GM23338 (cell line): Measurements from ENCODE around the gene FAM81B. TPM values are rescaled to one million over a fixed set of nuclear protein-coding genes. Genes with fewer than 3 reads are reported as not detected.

ENCODE experiments used
- ATAC-seq: fragments of 200-7000 bp; cut with Tn5 transposase; 3 replicates; pipeline ENCODE4 v1.9.1; 2020
- DNase-seq: peaks from one replicate; pipeline ENCODE4 v3.0.0-alpha.2; 2015; ENCODE audit warnings: low spot score
- H2AFZ ChIP-seq: fragments of 200-600 bp; sonication (generic); 2 replicates; pipeline ENCODE4 v1.8.0; 2016; ENCODE audit warnings: antibody characterized with exemption, mild to moderate bottlenecking, moderate library complexity
- H3F3A ChIP-seq: fragments of 200-600 bp; sonication (generic); replicated peaks from 2 replicates; pipeline ENCODE4 v1.8.0; 2017; ENCODE audit warnings: antibody characterized with exemption, mixed run types, low read depth
- H3K27ac ChIP-seq: fragments of 200-600 bp; sonication (generic); 2 replicates; pipeline ENCODE4 v1.6.1; 2016; ENCODE audit warnings: low read depth
- H3K27me3 ChIP-seq: fragments of 200-600 bp; sonication (generic); 2 replicates; pipeline ENCODE4 v1.8.0; 2016; ENCODE audit warnings: mild to moderate bottlenecking, mixed run types, moderate library complexity; ENCODE audit not compliant: insufficient read depth
- H3K36me3 ChIP-seq: fragments of 200-600 bp; sonication (generic); 2 replicates; pipeline ENCODE4 v1.8.0; 2016; ENCODE audit warnings: mild to moderate bottlenecking; ENCODE audit not compliant: insufficient read depth
- H3K4me1 ChIP-seq: fragments of 200-600 bp; sonication (generic); 2 replicates; pipeline ENCODE4 v1.8.0; 2016; ENCODE audit warnings: mild to moderate bottlenecking, moderate library complexity; ENCODE audit not compliant: insufficient read depth
- H3K4me2 ChIP-seq: fragments of 200-600 bp; sonication (generic); 2 replicates; pipeline ENCODE4 v1.7.1; 2017; ENCODE audit warnings: mixed run types
- H3K4me3 ChIP-seq: fragments of 200-600 bp; sonication (generic); 2 replicates; pipeline ENCODE4 v1.6.1; 2016; ENCODE audit warnings: mixed run types
- H3K79me2 ChIP-seq: fragments of 200-600 bp; sonication (generic); replicated peaks from 2 replicates; pipeline ENCODE4 v1.8.0; 2017; ENCODE audit warnings: mild to moderate bottlenecking; ENCODE audit not compliant: insufficient read depth
- H3K9me2 ChIP-seq: fragments of 200-600 bp; sonication (generic); 2 replicates; pipeline ENCODE4 v1.8.0; 2017; ENCODE audit not compliant: insufficient read depth
- H4K20me1 ChIP-seq: fragments of 200-600 bp; sonication (generic); replicated peaks from 2 replicates; pipeline ENCODE4 v1.8.0; 2017; ENCODE audit warnings: mild to moderate bottlenecking; ENCODE audit not compliant: insufficient read depth
- H3K27ac Mint-ChIP-seq: 2 replicates; pipeline ENCODE4 v1.8.0; 2020; ENCODE audit warnings: inconsistent platforms, mild to moderate bottlenecking, moderate library complexity, mixed read lengths
- H3K27me3 Mint-ChIP-seq: 3 replicates; pipeline ENCODE4 v1.8.0; 2022; ENCODE audit warnings: low read depth, mild to moderate bottlenecking, moderate library complexity, mixed read lengths, inconsistent platforms; ENCODE audit not compliant: insufficient read depth, poor library complexity
- H3K36me3 Mint-ChIP-seq: 3 replicates; pipeline ENCODE4 v1.8.0; 2021; ENCODE audit warnings: low read depth, mild to moderate bottlenecking, inconsistent platforms, moderate library complexity, mixed read lengths
- H3K4me1 Mint-ChIP-seq: 3 replicates; pipeline ENCODE4 v1.8.0; 2020; ENCODE audit warnings: mild to moderate bottlenecking, inconsistent platforms, mixed read lengths
- H3K4me3 Mint-ChIP-seq: 3 replicates; pipeline ENCODE4 v1.8.0; 2021; ENCODE audit warnings: moderate library complexity, mild to moderate bottlenecking, inconsistent platforms, mixed read lengths
- H3K9me3 Mint-ChIP-seq: 3 replicates; pipeline ENCODE4 v1.8.0; 2020; ENCODE audit warnings: moderate library complexity, mild to moderate bottlenecking, inconsistent platforms, mixed read lengths
- CREB1 ChIP-seq: fragments of 250-450 bp; sonication (Bioruptor Pico); IDR thresholded peaks from 2 replicates; pipeline ENCODE4 v1.5.0; 2020; ENCODE audit warnings: low read depth, mild to moderate bottlenecking, moderate library complexity
- EZH2 ChIP-seq: fragments of 200-600 bp; sonication (generic); IDR thresholded peaks from one replicate; pipeline ENCODE4 v1.8.0; 2017; ENCODE audit warnings: antibody characterized with exemption, mild to moderate bottlenecking, low read depth; ENCODE audit not compliant: unreplicated experiment
- EZH2phosphoT487 ChIP-seq: fragments of 200-600 bp; sonication (generic); IDR thresholded peaks from one replicate; pipeline ENCODE4 v1.8.1; 2018; ENCODE audit warnings: antibody characterized with exemption; ENCODE audit not compliant: unreplicated experiment
- JUNB ChIP-seq: IDR thresholded peaks from one replicate; pipeline ENCODE4 v1.6.1; 2016; ENCODE audit warnings: antibody characterized with exemption; ENCODE audit not compliant: unreplicated experiment
- NANOG ChIP-seq: IDR thresholded peaks from 2 replicates; pipeline ENCODE4 v1.6.1; 2016; ENCODE audit warnings: antibody characterized with exemption, borderline replicate concordance
- POLR2AphosphoS5 ChIP-seq: IDR thresholded peaks from 2 replicates; pipeline ENCODE4 v1.6.1; 2016; ENCODE audit warnings: antibody characterized with exemption, low read depth
- STAT1 ChIP-seq: IDR thresholded peaks from one replicate; pipeline ENCODE4 v1.6.1; 2016; ENCODE audit warnings: antibody characterized with exemption; ENCODE audit not compliant: unreplicated experiment
- ZNF114 ChIP-seq: fragments of 250-450 bp; sonication (Bioruptor Pico); IDR thresholded peaks from 2 replicates; pipeline ENCODE4 v1.5.0; 2020; ENCODE audit warnings: mild to moderate bottlenecking, moderate library complexity
- ZNF331 ChIP-seq: fragments of 250-450 bp; sonication (Bioruptor Pico); IDR thresholded peaks from 2 replicates; pipeline ENCODE4 v1.5.0; 2020; ENCODE audit warnings: low read depth, mild to moderate bottlenecking, moderate library complexity
- polyA plus RNA-seq: library from polyadenylated mRNA; unstranded; fragments of >200 nt; fragmentation: Nextera tagmentation; extraction: Ambion mirVana; gene quantifications from 2 replicates; pipeline ENCODE4 v1.2.1, GENCODE V29; 2016
- total RNA-seq: library from RNA; depleted of rRNA; stranded (reverse); fragments of >200 nt; shearing (Covaris generic); gene quantifications from 2 replicates; pipeline ENCODE4 v1.2.3, GENCODE V29; 2014
- TF ChIP-seq, protein P1 (sequence below): fragments of 250-450 bp; sonication (Bioruptor Pico); IDR thresholded peaks from 2 replicates; pipeline ENCODE4 v1.5.0; 2020; ENCODE audit warnings: mild to moderate bottlenecking, moderate library complexity
- TF ChIP-seq, protein P2 (sequence below): IDR thresholded peaks from 2 replicates; pipeline ENCODE4 v1.6.1; 2016; ENCODE audit warnings: antibody characterized with exemption
- TF ChIP-seq, protein P3 (sequence below): IDR thresholded peaks from one replicate; pipeline ENCODE4 v1.6.1; 2018; ENCODE audit warnings: antibody characterized with exemption; ENCODE audit not compliant: unreplicated experiment
- TF ChIP-seq, protein P4 (sequence below), 2 experiments: fragments of 200-600 bp in 1 of 2; sonication (generic) in 1 of 2; conservative IDR thresholded peaks; 2 replicates each; pipeline versions ENCODE4 v1.5.1 to v1.6.1; 2016 to 2017; ENCODE audit warnings: antibody characterized with exemption in 2 of 2, low read depth in 2 of 2, mild to moderate bottlenecking in 2 of 2, moderate library complexity in 1 of 2

Gene FAM81B
- total and polyA plus RNA-seq, 2 experiments from 2014 or later: 0.40 TPM; not detected in 1

DNA sequence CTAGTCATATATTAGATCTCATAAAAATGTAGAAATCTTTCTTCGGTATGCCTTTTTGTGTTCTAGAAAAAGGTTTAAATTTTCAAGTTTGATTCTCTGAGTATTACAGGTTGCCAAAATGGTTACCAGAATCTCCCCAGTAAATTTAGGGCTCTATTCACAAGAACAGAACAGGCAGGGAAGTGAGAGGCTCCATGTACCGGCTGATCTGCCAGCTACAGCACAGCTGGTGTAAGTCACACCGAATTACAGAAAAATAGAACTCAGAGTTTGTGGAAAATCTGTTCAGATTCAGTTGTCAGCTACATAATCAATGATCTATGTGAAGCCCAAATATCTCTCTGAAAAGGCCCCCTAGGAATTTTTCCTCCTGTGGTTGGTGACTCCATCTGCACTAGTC lies 10.5 kb downstream of the FAM81B start (continued):
- TF ChIP-seq ZNF331 (CRISPR knock-in tag) (no peak), CREB1 (CRISPR knock-in tag) (no peak), ZNF114 (CRISPR knock-in tag) (no peak), EZH2phosphoT487 (no peak), JUNB (no peak)
- TF ChIP-seq, protein P1, sequence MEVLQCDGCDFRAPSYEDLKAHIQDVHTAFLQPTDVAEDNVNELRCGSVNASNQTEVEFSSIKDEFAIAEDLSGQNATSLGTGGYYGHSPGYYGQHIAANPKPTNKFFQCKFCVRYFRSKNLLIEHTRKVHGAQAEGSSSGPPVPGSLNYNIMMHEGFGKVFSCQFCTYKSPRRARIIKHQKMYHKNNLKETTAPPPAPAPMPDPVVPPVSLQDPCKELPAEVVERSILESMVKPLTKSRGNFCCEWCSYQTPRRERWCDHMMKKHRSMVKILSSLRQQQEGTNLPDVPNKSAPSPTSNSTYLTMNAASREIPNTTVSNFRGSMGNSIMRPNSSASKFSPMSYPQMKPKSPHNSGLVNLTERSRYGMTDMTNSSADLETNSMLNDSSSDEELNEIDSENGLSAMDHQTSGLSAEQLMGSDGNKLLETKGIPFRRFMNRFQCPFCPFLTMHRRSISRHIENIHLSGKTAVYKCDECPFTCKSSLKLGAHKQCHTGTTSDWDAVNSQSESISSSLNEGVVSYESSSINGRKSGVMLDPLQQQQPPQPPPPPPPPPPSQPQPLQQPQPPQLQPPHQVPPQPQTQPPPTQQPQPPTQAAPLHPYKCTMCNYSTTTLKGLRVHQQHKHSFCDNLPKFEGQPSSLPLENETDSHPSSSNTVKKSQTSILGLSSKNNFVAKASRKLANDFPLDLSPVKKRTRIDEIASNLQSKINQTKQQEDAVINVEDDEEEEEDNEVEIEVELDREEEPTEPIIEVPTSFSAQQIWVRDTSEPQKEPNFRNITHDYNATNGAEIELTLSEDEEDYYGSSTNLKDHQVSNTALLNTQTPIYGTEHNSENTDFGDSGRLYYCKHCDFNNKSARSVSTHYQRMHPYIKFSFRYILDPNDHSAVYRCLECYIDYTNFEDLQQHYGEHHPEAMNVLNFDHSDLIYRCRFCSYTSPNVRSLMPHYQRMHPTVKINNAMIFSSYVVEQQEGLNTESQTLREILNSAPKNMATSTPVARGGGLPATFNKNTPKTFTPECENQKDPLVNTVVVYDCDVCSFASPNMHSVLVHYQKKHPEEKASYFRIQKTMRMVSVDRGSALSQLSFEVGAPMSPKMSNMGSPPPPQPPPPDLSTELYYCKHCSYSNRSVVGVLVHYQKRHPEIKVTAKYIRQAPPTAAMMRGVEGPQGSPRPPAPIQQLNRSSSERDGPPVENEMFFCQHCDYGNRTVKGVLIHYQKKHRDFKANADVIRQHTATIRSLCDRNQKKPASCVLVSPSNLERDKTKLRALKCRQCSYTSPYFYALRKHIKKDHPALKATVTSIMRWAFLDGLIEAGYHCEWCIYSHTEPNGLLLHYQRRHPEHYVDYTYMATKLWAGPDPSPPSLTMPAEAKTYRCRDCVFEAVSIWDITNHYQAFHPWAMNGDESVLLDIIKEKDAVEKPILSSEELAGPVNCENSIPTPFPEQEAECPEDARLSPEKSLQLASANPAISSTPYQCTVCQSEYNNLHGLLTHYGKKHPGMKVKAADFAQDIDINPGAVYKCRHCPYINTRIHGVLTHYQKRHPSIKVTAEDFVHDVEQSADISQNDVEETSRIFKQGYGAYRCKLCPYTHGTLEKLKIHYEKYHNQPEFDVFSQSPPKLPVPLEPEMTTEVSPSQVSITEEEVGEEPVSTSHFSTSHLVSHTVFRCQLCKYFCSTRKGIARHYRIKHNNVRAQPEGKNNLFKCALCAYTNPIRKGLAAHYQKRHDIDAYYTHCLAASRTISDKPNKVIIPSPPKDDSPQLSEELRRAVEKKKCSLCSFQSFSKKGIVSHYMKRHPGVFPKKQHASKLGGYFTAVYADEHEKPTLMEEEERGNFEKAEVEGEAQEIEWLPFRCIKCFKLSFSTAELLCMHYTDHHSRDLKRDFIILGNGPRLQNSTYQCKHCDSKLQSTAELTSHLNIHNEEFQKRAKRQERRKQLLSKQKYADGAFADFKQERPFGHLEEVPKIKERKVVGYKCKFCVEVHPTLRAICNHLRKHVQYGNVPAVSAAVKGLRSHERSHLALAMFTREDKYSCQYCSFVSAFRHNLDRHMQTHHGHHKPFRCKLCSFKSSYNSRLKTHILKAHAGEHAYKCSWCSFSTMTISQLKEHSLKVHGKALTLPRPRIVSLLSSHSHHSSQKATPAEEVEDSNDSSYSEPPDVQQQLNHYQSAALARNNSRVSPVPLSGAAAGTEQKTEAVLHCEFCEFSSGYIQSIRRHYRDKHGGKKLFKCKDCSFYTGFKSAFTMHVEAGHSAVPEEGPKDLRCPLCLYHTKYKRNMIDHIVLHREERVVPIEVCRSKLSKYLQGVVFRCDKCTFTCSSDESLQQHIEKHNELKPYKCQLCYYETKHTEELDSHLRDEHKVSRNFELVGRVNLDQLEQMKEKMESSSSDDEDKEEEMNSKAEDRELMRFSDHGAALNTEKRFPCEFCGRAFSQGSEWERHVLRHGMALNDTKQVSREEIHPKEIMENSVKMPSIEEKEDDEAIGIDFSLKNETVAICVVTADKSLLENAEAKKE (CRISPR knock-in tag): no peak

DNA sequence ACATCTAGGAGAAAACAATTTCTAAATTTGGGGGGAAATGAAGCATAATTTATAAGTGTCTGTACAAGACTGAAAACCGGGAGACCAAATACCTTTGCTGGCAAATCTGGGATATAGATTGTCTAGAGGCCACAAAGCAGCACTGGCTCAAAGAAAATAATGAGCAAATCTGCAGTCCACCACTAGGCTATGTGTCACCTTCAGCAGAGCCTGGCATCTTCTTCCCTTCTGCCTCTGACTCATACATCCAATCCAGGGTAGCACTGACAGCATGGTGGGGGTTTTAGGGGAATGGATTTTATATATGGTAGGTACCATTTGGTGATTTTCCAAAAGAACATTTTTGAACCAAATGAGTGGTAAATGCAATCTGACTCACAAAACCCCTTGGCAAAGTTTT lies 12.8 kb downstream of the FAM81B start:
- Mint-ChIP-seq H3K4me3 (no peak overlapping the region), H3K27ac (no peak overlapping the region), H3K36me3 (no peaks in the 10 kb centered on the region; the same call in 2 of the 3 replicates), H3K27me3 (no peaks in the 10 kb centered on the region), H3K4me1 (peaks cover 17% of the 10 kb centered on the region), H3K9me3 (peaks cover 3% of the 10 kb centered on the region; the same call in 1 of the 3 replicates)
- Histone ChIP-seq H3K9me2 (peaks cover 18% of the 10 kb centered on the region), H3K27ac (no peak overlapping the region), H3K36me3 (no peaks in the 10 kb centered on the region), H4K20me1 (no peaks in the 10 kb centered on the region), H2AFZ (no peak overlapping the region), H3K27me3 (no peaks in the 10 kb centered on the region), H3K4me2 (no peak overlapping the region), H3K79me2 (no peaks in the 10 kb centered on the region), H3K4me1 (0 out of 2 replicates have a peak, but pooled peaks cover 3% of the 10 kb centered on the region), H3K4me3 (no peak overlapping the region), H3F3A (no peaks in the 10 kb centered on the region)
- DNase-seq: no peak
- no peak for ATAC-seq
- no peak for TF ChIP-seq STAT1
- TF ChIP-seq JUNB: no peak
- TF ChIP-seq NANOG: no peak
- TF ChIP-seq, protein P2, sequence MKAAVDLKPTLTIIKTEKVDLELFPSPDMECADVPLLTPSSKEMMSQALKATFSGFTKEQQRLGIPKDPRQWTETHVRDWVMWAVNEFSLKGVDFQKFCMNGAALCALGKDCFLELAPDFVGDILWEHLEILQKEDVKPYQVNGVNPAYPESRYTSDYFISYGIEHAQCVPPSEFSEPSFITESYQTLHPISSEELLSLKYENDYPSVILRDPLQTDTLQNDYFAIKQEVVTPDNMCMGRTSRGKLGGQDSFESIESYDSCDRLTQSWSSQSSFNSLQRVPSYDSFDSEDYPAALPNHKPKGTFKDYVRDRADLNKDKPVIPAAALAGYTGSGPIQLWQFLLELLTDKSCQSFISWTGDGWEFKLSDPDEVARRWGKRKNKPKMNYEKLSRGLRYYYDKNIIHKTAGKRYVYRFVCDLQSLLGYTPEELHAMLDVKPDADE: no peak
- TF ChIP-seq, protein P3, sequence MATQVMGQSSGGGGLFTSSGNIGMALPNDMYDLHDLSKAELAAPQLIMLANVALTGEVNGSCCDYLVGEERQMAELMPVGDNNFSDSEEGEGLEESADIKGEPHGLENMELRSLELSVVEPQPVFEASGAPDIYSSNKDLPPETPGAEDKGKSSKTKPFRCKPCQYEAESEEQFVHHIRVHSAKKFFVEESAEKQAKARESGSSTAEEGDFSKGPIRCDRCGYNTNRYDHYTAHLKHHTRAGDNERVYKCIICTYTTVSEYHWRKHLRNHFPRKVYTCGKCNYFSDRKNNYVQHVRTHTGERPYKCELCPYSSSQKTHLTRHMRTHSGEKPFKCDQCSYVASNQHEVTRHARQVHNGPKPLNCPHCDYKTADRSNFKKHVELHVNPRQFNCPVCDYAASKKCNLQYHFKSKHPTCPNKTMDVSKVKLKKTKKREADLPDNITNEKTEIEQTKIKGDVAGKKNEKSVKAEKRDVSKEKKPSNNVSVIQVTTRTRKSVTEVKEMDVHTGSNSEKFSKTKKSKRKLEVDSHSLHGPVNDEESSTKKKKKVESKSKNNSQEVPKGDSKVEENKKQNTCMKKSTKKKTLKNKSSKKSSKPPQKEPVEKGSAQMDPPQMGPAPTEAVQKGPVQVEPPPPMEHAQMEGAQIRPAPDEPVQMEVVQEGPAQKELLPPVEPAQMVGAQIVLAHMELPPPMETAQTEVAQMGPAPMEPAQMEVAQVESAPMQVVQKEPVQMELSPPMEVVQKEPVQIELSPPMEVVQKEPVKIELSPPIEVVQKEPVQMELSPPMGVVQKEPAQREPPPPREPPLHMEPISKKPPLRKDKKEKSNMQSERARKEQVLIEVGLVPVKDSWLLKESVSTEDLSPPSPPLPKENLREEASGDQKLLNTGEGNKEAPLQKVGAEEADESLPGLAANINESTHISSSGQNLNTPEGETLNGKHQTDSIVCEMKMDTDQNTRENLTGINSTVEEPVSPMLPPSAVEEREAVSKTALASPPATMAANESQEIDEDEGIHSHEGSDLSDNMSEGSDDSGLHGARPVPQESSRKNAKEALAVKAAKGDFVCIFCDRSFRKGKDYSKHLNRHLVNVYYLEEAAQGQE: no peak
- TF ChIP-seq EZH2phosphoT487: no peak
- TF ChIP-seq, protein P4, sequence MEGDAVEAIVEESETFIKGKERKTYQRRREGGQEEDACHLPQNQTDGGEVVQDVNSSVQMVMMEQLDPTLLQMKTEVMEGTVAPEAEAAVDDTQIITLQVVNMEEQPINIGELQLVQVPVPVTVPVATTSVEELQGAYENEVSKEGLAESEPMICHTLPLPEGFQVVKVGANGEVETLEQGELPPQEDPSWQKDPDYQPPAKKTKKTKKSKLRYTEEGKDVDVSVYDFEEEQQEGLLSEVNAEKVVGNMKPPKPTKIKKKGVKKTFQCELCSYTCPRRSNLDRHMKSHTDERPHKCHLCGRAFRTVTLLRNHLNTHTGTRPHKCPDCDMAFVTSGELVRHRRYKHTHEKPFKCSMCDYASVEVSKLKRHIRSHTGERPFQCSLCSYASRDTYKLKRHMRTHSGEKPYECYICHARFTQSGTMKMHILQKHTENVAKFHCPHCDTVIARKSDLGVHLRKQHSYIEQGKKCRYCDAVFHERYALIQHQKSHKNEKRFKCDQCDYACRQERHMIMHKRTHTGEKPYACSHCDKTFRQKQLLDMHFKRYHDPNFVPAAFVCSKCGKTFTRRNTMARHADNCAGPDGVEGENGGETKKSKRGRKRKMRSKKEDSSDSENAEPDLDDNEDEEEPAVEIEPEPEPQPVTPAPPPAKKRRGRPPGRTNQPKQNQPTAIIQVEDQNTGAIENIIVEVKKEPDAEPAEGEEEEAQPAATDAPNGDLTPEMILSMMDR (conservative IDR thresholded peaks at IDR 0.05; ENCODE audit: low read depth in 2 of 2): no peak
- TF ChIP-seq CREB1 (CRISPR knock-in tag): no peak
- TF ChIP-seq ZNF114 (CRISPR knock-in tag): no peak
- no peak for TF ChIP-seq EZH2
- TF ChIP-seq ZNF331 (CRISPR knock-in tag): no peak
- no peak for TF ChIP-seq POLR2AphosphoS5
